Trophoblast cell (in vitro differentiated cells and primary cell): ENCODE data around the gene TRERF1.

Experiments
- DNase-seq, 2 donors: peaks; one replicate each; pipeline ENCODE4 v3.0.0-alpha.2; 2016
- H2AFZ ChIP-seq: 2 replicates; pipeline ENCODE4 v1.6.1; 2013; ENCODE audit warnings: low read length, moderate library complexity, mild to moderate bottlenecking; ENCODE audit not compliant: insufficient read depth, poor library complexity
- H2AK5ac ChIP-seq: 2 replicates; pipeline ENCODE4 v1.6.1; 2013; ENCODE audit warnings: mild to moderate bottlenecking, low read length
- H2BK120ac ChIP-seq: 2 replicates; pipeline ENCODE4 v1.6.1; 2013; ENCODE audit warnings: low read length, mild to moderate bottlenecking, moderate library complexity; ENCODE audit not compliant: insufficient read depth, poor library complexity
- H2BK12ac ChIP-seq: 2 replicates; pipeline ENCODE4 v1.6.1; 2013; ENCODE audit warnings: mild to moderate bottlenecking, low read length, moderate library complexity
- H2BK5ac ChIP-seq: 2 replicates; pipeline ENCODE4 v1.6.1; 2013; ENCODE audit warnings: low read length, low read depth, moderate library complexity, mild to moderate bottlenecking; ENCODE audit not compliant: poor library complexity
- H3K14ac ChIP-seq: 2 replicates; pipeline ENCODE4 v1.6.1; 2013; ENCODE audit warnings: mild to moderate bottlenecking, low read length
- H3K18ac ChIP-seq: 2 replicates; pipeline ENCODE4 v1.6.1; 2013; ENCODE audit warnings: mild to moderate bottlenecking, low read length
- H3K23ac ChIP-seq: 2 replicates; pipeline ENCODE4 v1.6.1; 2013; ENCODE audit warnings: low read length
- H3K27ac ChIP-seq: 2 replicates; pipeline ENCODE4 v1.5.1; 2013; ENCODE audit warnings: low read depth, mild to moderate bottlenecking, inconsistent platforms, low read length, moderate library complexity
- H3K27me3 ChIP-seq: 2 replicates; pipeline ENCODE4 v1.6.1; 2013; ENCODE audit warnings: inconsistent platforms, mild to moderate bottlenecking, low read length, moderate library complexity; ENCODE audit not compliant: insufficient read depth
- H3K36me3 ChIP-seq, 2 experiments: 1 replicate in 1 of 2; 2 replicates in 1 of 2; pipeline ENCODE4 v1.6.1; 2013; ENCODE audit warnings: low read length in 2 of 2, mild to moderate bottlenecking in 2 of 2, moderate library complexity in 1 of 2; ENCODE audit not compliant: insufficient read depth in 2 of 2, control insufficient read depth in 1 of 2
- H3K4ac ChIP-seq: 2 replicates; pipeline ENCODE4 v1.6.1; 2013; ENCODE audit warnings: low read depth, mild to moderate bottlenecking, low read length, moderate library complexity
- H3K4me1 ChIP-seq, 2 experiments: 1 replicate in 1 of 2; 2 replicates in 1 of 2; pipeline ENCODE4 v1.6.1; 2013; ENCODE audit warnings: low read length in 2 of 2, mild to moderate bottlenecking in 2 of 2, moderate library complexity in 1 of 2; ENCODE audit not compliant: insufficient read depth in 2 of 2, control insufficient read depth in 1 of 2
- H3K4me2 ChIP-seq: 2 replicates; pipeline ENCODE4 v1.6.1; 2013; ENCODE audit warnings: inconsistent platforms, mild to moderate bottlenecking, low read length, moderate library complexity
- H3K4me3 ChIP-seq: 2 replicates; pipeline ENCODE4 v1.5.1; 2013; ENCODE audit warnings: mild to moderate bottlenecking, low read depth, low read length, inconsistent platforms
- H3K79me1 ChIP-seq: one replicate; pipeline ENCODE4 v1.6.1; 2013; ENCODE audit warnings: low read length
- H3K79me2 ChIP-seq: 2 replicates; pipeline ENCODE4 v1.6.1; 2013; ENCODE audit warnings: low read length, mild to moderate bottlenecking; ENCODE audit not compliant: control insufficient read depth, insufficient read depth, poor library complexity
- H3K9ac ChIP-seq: 2 replicates; pipeline ENCODE4 v1.6.1; 2013; ENCODE audit warnings: mild to moderate bottlenecking, low read length
- H3K9me3 ChIP-seq: 2 replicates; pipeline ENCODE4 v1.6.1; 2013; ENCODE audit warnings: low read depth, mild to moderate bottlenecking, control low read depth, inconsistent platforms, low read length; ENCODE audit not compliant: insufficient read depth
- H4K12ac ChIP-seq: 2 replicates; pipeline ENCODE4 v1.6.1; 2013; ENCODE audit warnings: low read depth, mild to moderate bottlenecking, low read length, moderate library complexity
- H4K8ac ChIP-seq: 2 replicates; pipeline ENCODE4 v1.6.1; 2013; ENCODE audit warnings: low read depth, mild to moderate bottlenecking, low read length, moderate library complexity
- H4K91ac ChIP-seq: one replicate; pipeline ENCODE4 v1.6.1; 2013; ENCODE audit warnings: low read depth, mild to moderate bottlenecking, low read length, moderate library complexity
- WGBS: extraction: QIAGEN DNeasy Blood & Tissue Kit; methylation state at CpG from one replicate; pipeline ENCODE4 v1.1.7; 2013; ENCODE audit warnings: missing lambda C conversion rate; ENCODE audit not compliant: insufficient read length, insufficient coverage; ENCODE audit errors: extremely low coverage; 5-methylcytosine and 5-hydroxymethylcytosine counted together

Gene TRERF1

DNA sequence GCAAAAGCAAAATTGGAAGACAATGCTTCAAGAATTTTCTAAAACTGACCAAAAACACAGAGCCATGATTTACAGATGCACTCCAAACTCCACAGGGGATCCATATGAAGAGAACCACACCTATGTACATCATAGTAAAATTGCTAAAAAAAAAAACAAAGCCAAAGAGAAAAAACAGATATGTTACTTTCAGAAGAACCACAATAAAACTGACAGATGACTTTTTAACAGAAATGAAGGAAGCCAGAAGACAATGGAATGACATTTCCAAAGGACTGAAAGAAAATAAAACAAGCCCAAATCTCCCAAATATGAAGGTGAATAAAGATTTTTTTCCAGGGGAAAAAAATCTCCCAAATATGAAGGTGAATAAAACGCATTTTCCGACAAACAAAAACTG lies 17.5 kb downstream of the TRERF1 start:
- no peak overlapping the region for H3K23ac ChIP-seq
- H3K27ac ChIP-seq: no peak overlapping the region
- H3K4me1 ChIP-seq: peaks cover 15% of the 10 kb centered on the region in 2 experiments
- no peak overlapping the region for H3K9ac ChIP-seq
- H4K8ac ChIP-seq: no peak overlapping the region
- no CpG with 5 or more reads among the region's 2 CpGs for WGBS
- no peak overlapping the region for H4K12ac ChIP-seq
- no peak overlapping the region for H3K14ac ChIP-seq
- no peak overlapping the region for H3K4me2 ChIP-seq
- no peaks in the 10 kb centered on the region for H3K27me3 ChIP-seq
- no peak overlapping the region for H2BK5ac ChIP-seq
- H4K91ac ChIP-seq: no peak overlapping the region
- peaks cover 2% of the 10 kb centered on the region for H3K79me1 ChIP-seq
- H3K9me3 ChIP-seq: peaks cover 2% of the 10 kb centered on the region
- peaks cover 0 to 3% of the 10 kb centered on the region in 2 experiments for H3K36me3 ChIP-seq
- H3K18ac ChIP-seq: no peak overlapping the region
- no peak overlapping the region for H2BK12ac ChIP-seq
- no peak for DNase-seq
- no peak overlapping the region for H2AK5ac ChIP-seq
- no peaks in the 10 kb centered on the region for H3K79me2 ChIP-seq
- H3K4me3 ChIP-seq: no peak overlapping the region
- no peak overlapping the region for H2BK120ac ChIP-seq
- H2AFZ ChIP-seq: no peak overlapping the region
- H3K4ac ChIP-seq: no peak overlapping the region

- Histone ChIP-seq H3K9me3 (peaks cover 2% of the 10 kb centered on the region), H3K27me3 (no peaks in the 10 kb centered on the region), H2AFZ (no peak overlapping the region), H3K4ac (no peak overlapping the region), H3K27ac (no peak overlapping the region), H2BK5ac (no peak overlapping the region), H4K8ac (no peak overlapping the region), H3K4me2 (no peak overlapping the region), H3K9ac (no peak overlapping the region), H2BK120ac (no peak overlapping the region), H2AK5ac (no peak overlapping the region), H3K18ac (no peak overlapping the region), H3K79me2 (no peaks in the 10 kb centered on the region), H3K36me3 (peaks cover 0 to 3% of the 10 kb centered on the region in 2 experiments), H3K14ac (no peak overlapping the region), H4K12ac (no peak overlapping the region), H3K4me3 (no peak overlapping the region), H3K23ac (no peak overlapping the region), H3K4me1 (peaks cover 17 to 20% of the 10 kb centered on the region in 2 experiments), H2BK12ac (no peak overlapping the region), H4K91ac (no peak overlapping the region), H3K79me1 (peaks cover 5% of the 10 kb centered on the region)
- no CpG with 5 or more reads among the region's 2 CpGs for WGBS
- no peak for DNase-seq
Observed at GRCh38 chr6:42433409-42433808, 18.3 kb downstream of the TRERF1 start.

DNA sequence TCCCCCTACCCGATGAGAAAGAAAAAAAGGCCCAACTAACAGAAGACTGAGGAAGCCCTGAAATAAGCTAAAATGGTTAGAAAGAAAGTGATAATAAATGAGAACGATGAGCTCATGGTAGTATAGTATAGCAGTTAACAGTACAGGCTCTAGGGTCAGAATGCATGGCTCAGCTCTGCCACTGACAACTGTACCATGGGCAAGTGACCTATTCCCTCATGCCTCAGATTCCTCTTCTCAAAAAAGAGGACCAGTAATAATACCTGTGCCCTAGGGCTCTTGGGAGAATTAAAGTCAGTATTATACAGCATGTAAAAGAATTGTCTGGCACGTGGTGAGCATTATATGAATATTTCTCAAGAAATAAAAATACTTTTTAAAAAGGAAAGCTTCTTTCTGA lies 19.8 kb downstream of the TRERF1 start:
- H3K4me3 ChIP-seq: no peak overlapping the region
- H3K4me1 ChIP-seq: peaks cover 19 to 21% of the 10 kb centered on the region in 2 experiments
- no peak overlapping the region for H3K4ac ChIP-seq
- H3K36me3 ChIP-seq: peaks cover 0 to 3% of the 10 kb centered on the region in 2 experiments
- WGBS: no CpG with 5 or more reads among the region's 3 CpGs
- H2BK12ac ChIP-seq: peak overlapping the region; percentile 75
- peak; percentile 27 to 68 for DNase-seq
- H4K8ac ChIP-seq: no peak overlapping the region
- H3K14ac ChIP-seq: no peak overlapping the region
- H3K18ac ChIP-seq: no peak overlapping the region
- H3K27ac ChIP-seq: no peak overlapping the region
- no peak overlapping the region for H2BK120ac ChIP-seq
- H2AK5ac ChIP-seq: no peak overlapping the region
- H3K9ac ChIP-seq: no peak overlapping the region
- no peak overlapping the region for H3K4me2 ChIP-seq
- no peaks in the 10 kb centered on the region for H3K27me3 ChIP-seq
- H4K91ac ChIP-seq: peak overlapping the region; percentile 18
- no peaks in the 10 kb centered on the region for H3K79me2 ChIP-seq
- peaks cover 2% of the 10 kb centered on the region for H3K9me3 ChIP-seq
- peaks cover 5% of the 10 kb centered on the region for H3K79me1 ChIP-seq
- H3K23ac ChIP-seq: no peak overlapping the region
- H2BK5ac ChIP-seq: no peak overlapping the region
- H2AFZ ChIP-seq: no peak overlapping the region
- no peak overlapping the region for H4K12ac ChIP-seq

DNA sequence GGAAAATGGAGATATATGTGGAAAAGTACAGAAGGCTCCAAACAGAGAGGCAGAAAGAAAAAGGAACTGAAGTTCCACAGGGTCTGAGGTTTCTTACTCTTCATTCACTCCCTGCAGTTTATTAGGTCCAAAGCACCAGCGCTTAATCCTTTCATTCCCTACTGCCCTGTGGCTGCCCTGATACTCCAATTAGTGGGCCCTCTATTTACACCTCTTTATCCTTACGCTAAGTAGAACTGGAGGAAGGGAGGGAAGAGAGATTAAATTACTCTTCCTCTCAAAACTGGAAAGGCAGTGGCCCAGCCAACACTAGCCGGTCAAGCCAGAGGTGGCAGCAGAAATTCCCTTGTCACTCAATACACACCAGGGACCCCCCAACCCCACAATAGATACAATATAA lies 20.4 kb downstream of the TRERF1 start:
- no peak overlapping the region for H3K4me2 ChIP-seq
- no peak overlapping the region for H3K27ac ChIP-seq
- WGBS: no CpG with 5 or more reads among the region's 3 CpGs

More for the DNA sequence above, 20.4 kb downstream of the TRERF1 start:
- Histone ChIP-seq H3K9me3 (peaks cover 2% of the 10 kb centered on the region), H4K8ac (no peak overlapping the region), H3K14ac (peak overlapping the region; percentile 40), H3K9ac (no peak overlapping the region), H4K91ac (peak overlapping the region; percentile 18), H3K23ac (no peak overlapping the region), H3K4ac (peak overlapping the region; percentile 14), H2BK12ac (peak overlapping the region; percentile 75), H3K79me2 (no peaks in the 10 kb centered on the region), H4K12ac (no peak overlapping the region), H2AK5ac (no peak overlapping the region), H2BK120ac (peak overlapping the region; percentile 32), H3K18ac (peak overlapping the region; percentile 23), H2BK5ac (peak overlapping the region; percentile 47), H3K4me1 (peaks cover 19 to 21% of the 10 kb centered on the region in 2 experiments), H3K27me3 (no peaks in the 10 kb centered on the region), H3K79me1 (peaks cover 5% of the 10 kb centered on the region), H2AFZ (peak overlapping the region; percentile 66), H3K4me3 (no peak overlapping the region), H3K36me3 (peaks cover 0 to 3% of the 10 kb centered on the region in 2 experiments)
- no peak for DNase-seq
